Effector CD4-positive, alpha-beta T cell (primary cell): ENCODE results near the gene RSPH10B2. TPM values are rescaled to one million over a fixed set of nuclear protein-coding genes. Genes with fewer than 3 reads are reported as not detected.
"Not testable (repeated sequence)": the region's sequence is repeated elsewhere in the genome, so short reads cannot be mapped to it uniquely, and the experiment has no call there.

Experiments
- DNase-seq: peaks from one replicate; pipeline ENCODE4 v3.0.0-alpha.2; 2020
- total RNA-seq: gene quantifications from one replicate; lab custom pipeline; 2026; lab: John Stamatoyannopoulos, UW

Gene RSPH10B2
- not detected for total RNA-seq

DNA sequence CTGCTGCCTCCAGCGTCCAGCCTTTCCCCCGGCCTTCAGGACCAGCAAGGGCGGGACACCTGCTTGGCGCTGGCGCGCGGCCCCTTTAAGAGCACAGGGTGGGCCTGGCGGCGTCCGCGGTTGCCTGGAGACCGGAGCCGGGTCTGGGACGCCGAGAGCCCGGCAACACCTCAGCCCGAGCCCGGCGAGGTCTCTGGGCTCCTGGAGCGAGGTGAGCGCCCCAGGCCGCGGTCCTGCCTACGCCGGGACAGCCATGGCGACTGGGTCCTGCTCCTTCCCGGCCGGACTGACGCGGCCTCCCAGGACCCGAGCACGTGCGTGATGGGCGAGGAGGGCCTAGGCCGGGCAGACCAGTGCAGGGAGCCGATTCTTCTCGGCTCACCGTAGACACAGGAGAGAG, at the start of gene RSPH10B2:
RSPH10B2 (plus strand) TSS at position 140 of the 400 bp plus-strand sequence. CDS start 3,575 bp downstream, outside the sequence.
- not testable (repeated sequence) for DNase-seq

DNA sequence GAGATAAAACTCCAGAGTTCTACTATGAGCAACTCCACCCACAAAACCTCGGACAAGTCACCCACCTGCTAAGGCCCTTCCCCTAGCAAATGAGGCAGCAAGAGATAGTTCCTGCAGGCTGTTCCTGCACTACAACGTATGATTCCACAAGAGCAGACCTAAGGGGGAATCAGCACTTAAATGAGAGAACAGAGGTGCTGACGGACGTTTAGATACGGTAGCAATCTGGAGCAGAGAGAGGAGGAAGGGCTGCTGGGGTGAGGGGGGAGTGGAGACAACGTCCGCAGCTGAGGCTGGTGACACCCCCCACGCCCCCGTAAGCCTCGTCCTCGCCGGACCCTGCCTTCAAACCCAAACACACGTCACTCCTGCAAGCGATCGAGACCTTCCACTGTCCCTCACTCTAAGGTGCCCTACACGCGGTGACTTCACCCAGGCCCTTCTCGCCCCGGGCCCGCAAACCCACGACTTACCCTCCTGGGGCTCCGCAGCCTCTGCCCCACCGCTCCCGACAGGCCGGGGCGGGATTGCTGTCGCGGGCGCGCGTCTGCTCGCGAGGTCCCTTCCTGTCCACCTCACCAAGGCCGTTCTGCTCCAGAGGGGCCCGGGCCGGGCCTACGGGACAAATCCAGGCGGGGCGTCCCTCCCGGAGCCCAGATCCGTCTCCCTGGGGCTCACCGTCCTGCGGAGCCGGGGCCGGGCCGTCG, 47.8 kb upstream of the RSPH10B2 start:
- peak; percentile 8 for DNase-seq

DNA sequence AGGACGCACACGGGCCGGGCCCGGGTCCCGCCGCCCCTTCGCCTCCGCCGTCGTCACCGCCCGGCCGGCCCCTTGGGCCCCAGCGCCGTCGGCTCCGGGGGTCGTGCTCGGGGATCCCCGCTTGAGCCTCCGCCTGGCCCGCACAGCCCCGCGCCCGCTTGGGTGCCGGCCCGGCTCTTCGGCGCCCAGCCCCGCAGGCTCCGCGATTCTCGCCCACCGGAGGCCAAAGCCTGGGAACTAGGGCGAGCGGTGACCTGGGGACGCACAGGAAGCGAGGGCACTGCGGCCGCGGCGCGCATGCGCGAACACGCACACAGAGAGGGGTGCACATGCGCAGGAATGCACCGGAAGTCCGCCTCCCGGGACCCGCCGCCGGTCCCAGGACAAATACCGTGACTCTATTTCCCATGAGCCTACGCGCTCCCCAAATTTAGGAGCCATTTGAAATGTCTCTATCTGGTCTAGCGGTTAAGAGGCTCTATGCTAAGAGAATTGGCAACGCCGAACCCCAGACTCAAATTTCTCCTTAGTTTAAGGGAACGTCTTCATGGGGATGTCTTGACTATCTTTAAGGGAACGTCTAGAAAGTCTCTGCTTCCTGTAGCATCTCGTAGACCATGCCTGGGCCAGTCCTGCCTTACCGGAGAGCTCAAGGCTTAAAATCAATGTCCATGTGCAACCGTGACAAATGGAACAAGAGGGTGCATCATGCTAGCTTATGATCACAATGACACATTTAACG, 47.1 kb upstream of the RSPH10B2 start, which contains the start of gene ZNF12:
ZNF12 (minus strand) TSS at position 282 of the 742 bp plus-strand sequence. CDS start 1,774 bp downstream, outside the sequence.
- DNase-seq: peak; percentile 93

DNA sequence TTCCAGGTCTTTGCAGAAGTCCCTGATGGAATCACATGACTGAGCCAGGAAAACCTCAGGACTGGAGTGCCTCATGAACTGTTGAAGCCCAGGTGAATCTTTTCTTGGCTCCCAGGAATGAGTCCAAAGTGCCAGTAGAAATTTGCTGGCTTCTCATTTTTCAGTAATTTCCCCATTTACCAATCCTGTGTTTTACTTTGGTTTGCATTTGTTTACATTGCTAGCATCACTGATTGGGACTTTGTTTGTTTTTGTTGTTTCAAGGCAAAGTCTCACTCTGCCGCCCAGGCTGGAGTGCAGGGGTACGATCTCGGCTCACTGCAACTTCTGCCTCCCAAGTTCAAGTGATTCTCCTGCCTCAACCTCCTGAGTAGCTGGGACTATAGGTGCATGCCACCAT, 45.6 kb upstream of the RSPH10B2 start:
- no peak for DNase-seq

DNA sequence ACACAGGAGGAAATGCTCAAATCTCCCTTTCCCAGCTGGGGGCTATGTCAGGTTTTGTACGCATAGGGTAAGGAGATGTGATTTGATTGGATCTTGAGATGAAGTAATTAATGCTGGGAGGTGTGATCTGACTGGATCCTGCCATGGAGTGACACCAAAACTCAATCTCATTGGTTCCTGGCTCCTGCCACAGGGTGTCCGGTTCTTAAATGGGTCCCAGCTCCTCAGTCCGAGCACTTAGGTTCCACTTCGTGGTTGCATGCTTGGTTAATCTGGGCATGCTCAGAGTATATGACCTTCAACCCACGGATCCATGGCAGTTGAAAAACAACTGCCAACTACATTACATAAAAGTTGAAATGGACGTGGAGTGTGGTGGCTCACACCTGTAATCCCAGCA, 44.1 kb upstream of the RSPH10B2 start:
- no peak for DNase-seq

DNA sequence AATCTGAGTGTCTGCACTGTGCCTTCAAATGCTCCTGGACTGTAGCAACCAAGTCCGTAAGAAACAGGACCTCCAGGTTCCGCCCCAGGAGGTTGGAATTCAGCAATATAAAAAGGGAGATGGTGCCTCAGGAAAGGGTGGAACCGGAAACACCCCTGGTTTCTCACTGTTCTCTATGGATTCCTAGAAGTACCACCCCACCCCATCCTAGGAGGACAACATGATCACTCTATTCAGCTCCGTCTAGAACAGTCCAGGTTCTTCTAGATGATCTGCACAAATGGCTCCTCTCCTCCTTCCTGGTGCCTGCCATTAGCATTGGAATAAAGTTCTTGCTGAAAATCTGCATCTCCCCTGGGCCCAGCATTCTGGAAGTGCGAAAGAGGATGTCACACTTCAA, 39.5 kb upstream of the RSPH10B2 start:
- DNase-seq: no peak

DNA sequence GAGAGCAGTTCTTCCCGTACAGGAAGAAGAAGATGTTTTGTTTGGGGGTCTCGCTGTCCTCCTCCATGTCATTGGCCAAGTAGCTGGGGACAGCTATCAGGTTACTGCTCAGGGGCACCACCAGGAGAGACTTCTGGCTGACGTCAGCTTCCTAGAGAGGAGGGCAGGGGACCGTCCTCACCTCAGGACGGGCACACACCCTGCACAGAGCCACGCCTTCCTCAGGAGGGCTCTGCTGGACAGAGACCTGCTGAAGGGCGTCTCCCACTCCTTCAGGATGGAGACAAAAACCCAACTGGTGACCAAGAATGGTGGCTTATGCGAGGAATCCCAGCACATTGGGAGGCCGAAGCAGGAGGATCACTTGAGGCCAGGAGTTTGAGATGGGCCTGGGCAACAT, 38.0 kb upstream of the RSPH10B2 start:
- DNase-seq: not testable (repeated sequence)

DNA sequence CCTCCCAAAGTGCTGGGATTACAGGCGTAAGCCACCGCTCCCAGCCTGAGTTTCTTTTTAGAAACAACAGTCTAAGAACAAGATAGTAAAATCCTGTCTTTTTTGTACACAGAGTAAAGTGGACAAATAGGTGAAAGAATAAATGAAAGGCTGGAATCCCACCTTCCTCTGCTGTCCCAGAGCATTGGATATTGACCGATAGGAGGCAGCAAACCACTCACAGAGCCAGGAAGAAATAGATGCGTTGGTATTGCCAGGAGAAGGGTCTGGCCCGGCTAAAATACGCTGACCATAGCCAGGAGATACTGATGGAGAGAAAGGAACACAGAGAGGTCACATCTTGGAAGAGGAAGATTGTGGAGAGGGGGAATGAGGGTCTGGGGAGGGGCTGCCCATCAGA, 35.8 kb upstream of the RSPH10B2 start:
- DNase-seq: no peak

DNA sequence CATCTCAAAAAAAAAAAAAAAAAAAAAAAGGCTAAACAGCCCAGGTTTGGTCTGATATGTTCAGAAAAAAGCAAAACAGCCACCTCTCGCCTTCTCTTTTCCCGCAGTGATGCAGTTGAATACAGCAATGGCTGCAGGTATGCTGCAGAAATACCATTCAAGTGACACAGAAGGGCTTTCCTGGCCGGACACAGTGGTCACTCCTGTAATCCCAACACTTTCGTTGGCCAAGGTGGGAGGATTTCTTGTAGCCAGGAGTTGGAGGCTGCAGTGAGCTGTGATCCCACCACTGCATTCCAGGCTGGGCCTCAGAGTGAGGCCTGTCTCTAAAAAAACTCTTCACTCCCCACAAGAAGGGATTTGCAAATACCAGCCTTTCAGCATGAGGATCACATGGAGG, 29.6 kb upstream of the RSPH10B2 start:
- not testable (repeated sequence) for DNase-seq

DNA sequence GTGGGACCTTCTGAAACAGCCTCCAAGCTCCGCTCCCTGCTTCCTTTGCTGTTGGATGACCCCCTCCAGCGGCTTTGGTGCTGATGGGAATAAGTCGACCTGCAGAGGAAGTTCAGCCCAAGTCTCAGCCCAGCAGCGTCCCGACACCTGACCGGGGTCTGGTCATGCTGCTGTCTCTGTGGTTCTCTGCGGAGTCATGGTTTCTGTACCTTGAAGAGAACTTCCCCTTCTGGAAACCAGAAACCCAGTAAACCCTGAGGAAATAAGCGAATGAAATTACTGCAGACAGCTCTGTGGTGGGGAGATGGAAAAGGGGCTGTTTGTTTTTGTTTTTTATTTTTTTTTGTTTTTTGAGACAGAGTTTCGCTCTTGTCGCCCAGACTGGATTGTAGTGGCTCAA, 28.9 kb upstream of the RSPH10B2 start:
- DNase-seq: no peak

DNA sequence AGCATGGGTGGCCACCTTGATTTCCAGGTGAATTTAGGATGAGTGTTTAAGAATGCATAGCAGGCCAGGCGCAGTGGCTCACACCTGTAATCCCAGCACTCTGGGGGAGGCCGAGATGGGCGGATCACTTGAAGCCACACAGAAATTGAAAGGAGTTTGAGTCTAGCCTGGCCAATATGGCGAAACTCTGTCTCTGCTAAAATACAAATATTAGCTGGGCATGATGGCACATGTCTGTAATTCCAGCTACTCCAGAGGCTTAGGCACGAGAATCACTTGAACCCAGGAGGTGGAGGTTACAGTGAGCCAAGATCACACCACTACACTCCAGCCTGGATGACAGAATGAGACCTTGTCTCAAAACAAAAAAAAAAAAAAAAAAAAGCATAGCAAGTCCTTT, 27.6 kb upstream of the RSPH10B2 start:
- not testable (repeated sequence) for DNase-seq

DNA sequence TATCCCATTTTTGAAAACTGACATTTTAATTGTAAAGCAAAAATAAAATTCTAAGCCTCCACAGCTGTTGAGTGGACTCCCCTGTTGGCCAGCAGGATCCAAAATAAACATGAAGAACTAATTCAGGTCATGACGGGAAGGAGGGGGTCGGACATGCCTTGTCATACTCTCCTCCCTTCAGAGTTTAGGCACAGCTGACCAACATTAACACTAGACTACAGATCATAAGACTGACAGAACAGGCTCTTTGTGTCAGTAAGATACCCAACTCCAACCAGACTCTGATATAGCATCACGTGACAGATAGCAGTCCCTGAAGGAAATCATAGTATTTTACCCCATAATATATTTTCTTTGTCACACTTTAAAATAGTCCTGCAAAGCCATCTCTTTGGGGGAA, 26.2 kb upstream of the RSPH10B2 start:
- no peak for DNase-seq

DNA sequence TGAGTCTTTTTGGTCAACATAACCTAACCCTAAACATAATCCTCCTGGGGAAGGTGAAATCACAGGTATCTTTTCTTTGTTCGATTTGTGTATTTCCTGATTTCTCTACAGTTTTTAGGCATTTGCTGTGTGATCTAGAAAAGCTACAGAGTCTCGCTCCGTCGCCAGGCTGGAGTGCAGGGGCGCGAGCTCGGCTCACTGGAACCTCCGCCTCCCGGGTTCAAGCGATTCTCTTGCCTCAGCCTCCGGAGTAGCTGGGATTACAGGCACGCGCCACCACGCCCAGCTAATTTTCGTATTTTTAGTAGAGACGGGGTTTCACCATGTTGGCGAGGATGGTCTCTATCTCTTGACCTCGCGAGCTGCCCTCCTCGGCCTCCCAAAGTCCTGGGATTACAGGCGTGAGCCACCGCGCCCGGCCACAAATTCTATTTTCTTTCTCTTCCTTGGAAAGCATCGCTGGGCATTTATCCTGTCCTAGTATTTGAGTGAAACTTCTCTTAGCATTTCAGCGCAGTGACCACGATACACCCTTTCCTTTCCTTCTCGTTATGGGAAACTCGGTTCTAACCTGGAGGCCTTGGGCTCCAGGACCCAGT, 24.9 kb upstream of the RSPH10B2 start:
- not testable (repeated sequence) for DNase-seq

DNA sequence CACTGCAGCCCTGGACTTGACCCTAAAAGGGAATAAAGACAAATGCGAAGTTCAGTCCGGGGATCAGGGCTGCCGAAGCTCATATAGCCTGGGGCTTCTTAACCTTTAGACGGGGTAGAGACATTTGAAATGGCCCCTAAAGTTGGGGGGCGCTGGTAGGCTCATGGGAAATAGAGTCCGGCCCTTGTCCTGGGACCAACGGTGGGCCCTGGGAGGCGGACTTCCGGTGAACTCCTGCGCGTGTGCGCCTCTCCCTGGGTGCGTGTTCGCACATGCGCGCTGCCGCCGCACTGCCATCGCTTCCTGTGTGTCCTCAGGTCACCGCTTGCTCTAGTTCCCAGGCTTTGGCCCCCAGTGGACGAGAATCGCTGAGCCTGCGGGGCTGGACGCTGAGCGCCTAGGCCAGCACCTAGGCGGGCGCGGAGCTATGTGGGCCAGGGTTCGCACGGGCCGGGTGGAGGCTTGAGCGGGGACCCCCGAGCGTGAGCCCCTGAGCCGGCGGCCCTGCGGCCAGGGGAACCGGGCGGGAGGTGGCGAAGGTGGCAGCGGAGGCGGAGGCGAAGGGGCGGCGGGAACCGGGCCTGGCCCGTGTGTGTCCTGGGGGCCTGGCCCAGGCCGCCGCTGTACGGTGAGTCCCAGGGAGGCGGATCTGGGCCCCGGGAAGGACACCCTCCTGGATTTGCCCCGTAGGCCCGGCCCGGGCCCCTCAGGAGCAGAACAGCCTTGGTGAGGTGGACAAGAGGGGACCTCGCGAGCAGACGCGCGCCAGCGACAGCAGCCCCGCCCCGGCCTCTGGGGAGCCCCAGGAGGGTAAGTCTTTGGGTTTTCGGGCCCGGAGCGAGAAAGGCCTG, 24.2 kb upstream of the RSPH10B2 start:
- peak; percentile 65 for DNase-seq

DNA sequence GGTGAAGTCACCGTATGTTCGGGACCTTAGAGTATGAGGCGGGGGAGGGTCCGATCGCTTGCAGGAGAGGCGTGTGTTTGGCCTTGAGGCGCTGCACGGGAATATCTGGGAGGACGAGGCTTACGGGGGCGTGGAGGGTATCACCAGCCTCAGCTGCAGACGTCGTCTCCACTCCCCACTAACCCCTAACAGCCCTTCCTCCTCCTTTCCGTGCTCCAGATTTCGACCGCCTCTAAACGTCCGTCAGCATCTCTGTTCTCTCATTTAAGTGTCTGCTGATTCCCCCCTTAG, 23.6 kb upstream of the RSPH10B2 start:
- DNase-seq: no peak

DNA sequence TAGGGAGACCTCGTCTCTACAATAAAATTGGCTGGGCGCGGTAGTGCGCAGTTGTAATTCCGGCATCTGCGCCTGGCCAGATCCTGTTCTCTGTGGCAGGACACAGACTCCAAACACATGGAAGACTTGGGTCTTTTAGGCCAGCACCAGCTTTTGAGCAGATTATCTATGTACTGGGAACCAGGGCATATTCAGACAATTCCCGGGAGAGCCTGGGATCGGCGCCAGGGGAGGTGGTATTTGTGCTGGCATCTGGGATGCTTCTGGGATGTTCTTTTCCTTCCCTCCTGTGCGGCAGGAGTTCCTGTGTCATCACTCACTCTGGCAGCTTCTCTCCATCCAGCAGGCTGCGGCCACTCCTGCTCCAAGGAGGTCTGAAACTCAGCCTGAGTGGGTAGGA, 15.5 kb upstream of the RSPH10B2 start:
- DNase-seq: not testable (repeated sequence)

DNA sequence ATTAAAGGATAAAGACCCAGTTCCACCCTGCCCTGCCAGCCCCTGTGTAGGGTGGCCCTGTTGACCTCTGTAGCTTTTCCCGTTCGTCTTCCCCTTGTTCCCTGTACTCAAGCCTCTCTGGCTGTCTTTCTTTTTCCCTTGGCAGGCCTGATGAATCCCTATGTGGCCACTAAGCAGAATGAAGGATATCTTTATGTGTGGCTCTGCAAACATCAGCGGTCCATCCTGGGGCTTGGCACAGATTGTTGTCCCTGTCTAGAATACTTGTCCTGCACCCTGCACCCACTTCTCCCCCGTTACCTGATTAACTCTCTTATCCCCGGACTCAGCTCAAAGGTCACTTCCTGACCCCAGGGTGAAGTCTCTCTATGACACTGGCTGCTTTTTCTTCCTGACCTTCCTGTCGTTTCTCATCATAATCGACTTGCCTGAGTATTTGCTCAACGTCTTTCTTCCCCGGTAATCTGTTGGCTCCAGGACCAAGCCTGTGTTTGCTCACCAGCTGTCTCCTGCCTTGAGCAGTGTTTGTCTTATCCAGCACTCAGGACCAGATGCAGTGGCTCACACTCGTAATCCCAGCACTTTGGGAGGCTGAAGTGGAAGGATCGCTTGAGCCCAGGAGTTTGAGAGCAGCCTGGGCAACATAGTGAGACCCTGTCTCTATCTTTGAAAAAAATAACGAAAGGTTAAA, 9.3 kb upstream of the RSPH10B2 start:
- DNase-seq: not testable (repeated sequence)

DNA sequence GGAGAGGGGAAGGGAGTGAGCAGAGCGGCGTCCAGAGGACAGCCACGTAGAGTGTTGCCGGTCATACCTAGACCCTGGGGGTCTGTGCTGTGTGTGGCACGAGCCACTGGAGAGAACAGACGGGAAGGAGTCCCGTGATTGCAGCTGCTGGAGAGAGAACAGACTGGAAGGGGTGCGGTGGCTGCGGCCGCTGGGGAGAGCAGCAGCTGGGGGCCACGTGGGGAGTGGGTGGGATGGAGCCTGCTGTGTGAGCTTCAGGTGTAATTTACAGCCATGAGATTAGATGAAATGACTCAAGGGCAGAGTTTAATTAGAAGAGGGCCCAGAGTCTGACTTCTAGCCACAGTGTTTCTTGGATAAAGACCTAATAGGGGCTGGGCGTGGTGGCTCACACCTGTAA, 4.6 kb upstream of the RSPH10B2 start:
- DNase-seq: not testable (repeated sequence)

DNA sequence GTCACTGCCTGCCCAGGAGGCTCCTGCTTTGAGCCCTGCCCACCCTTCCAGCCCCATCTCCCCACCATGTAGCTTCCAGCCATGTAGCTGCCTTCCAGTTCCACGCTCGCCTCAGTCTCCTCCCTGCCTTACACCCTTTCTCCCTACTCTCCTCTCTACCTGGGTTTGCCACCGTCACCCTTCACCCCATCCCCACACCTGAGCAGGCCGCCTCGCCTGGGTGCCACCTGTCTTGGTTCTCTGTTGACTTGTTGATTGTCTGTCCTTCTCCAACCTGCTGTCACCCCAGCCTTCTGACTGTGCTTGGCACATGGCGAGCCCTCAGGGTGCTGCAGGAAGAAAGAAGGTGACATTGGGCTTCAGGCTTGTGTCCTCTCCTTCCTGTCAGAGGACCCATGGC, 3.7 kb upstream of the RSPH10B2 start:
- DNase-seq: not testable (repeated sequence)

DNA sequence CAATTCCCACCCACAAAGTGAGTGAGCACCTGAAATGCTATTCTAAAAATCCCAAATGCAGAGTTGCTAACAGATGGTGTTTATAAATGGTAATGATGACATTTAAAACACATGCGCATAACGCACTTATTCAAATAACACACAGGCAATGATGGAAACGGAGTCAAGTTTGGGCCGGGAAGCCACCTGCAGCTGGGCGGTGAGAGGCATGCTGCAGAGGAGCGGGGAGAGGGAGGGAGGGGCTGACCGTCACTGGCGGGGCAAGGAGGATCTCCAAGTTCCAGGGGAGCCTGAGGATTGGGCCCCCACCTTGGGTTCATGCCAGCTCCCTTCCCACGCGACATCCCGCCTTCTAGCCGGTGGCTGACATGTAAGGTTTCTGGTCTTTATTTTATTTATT, 7.3 kb downstream of the RSPH10B2 start:
- DNase-seq: not testable (repeated sequence)

DNA sequence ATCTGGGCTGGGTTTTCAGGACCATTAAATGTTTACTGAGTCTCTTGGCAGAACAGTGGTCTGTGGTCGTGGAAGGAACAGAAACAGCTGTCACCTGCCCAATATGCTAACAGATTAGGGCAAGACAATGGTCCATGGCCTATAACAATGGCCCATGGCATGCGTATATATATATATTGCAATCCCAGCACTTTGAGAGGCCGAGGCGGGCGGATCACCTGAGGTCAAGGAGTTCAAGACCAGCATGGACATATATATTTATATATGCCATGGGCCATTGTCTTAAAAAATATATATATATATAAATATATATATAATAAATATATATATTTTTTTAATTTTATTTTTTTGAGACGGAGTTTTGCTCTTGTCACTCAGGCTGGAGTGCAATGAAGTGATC, 27.7 kb downstream of the RSPH10B2 start:
- not testable (repeated sequence) for DNase-seq

DNA sequence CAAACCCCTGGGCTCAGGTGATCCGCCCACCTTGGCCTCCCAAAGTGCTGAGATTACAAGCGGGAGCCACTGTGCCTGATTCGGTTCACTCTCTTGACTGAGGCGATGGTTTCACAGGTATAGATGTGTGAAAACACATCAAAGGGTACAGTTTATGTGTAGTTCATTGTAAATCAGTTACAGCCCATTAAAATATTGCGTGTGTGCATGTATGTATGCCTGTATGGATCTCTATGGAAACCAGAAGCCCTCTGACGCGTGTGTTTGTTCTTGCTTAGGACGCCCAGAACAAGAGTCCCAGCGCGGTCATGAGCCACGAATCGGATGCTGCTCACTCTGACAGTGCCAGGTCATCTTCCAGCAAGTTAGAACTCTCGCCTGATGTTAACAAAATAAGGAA, 35.5 kb downstream of the RSPH10B2 start:
- not testable (repeated sequence) for DNase-seq
